H9 (cell line): ENCODE results near the gene TRUB1. TPM values are rescaled to one million over a fixed set of nuclear protein-coding genes. Genes with fewer than 3 reads are reported as not detected.

ENCODE experiments used
- DNase-seq: peaks from one replicate; pipeline ENCODE4 v3.0.0-alpha.2; 2017
- H2AFZ ChIP-seq: one replicate; pipeline ENCODE4 v1.6.1; 2013; ENCODE audit warnings: mild to moderate bottlenecking, low read length, control low read depth, moderate library complexity
- H2AK5ac ChIP-seq: 2 replicates; pipeline ENCODE4 v1.6.1; 2013; ENCODE audit warnings: low read length, control low read depth, mixed read lengths; ENCODE audit not compliant: insufficient read length
- H2BK120ac ChIP-seq: one replicate; pipeline ENCODE4 v1.6.1; 2013; ENCODE audit warnings: low read depth, mild to moderate bottlenecking, low read length, control low read depth, inconsistent platforms; ENCODE audit not compliant: poor library complexity, severe bottlenecking
- H2BK12ac ChIP-seq: 2 replicates; pipeline ENCODE4 v1.6.1; 2013; ENCODE audit warnings: low read length, control low read depth, mixed read lengths, low read depth; ENCODE audit not compliant: insufficient read length
- H2BK15ac ChIP-seq: 2 replicates; pipeline ENCODE4 v1.6.1; 2013; ENCODE audit warnings: low read depth, low read length, control low read depth
- H2BK20ac ChIP-seq: one replicate; pipeline ENCODE4 v1.6.1; 2013; ENCODE audit warnings: low read depth, mild to moderate bottlenecking, low read length, control low read depth, inconsistent platforms; ENCODE audit not compliant: poor library complexity, severe bottlenecking
- H2BK5ac ChIP-seq: 2 replicates; pipeline ENCODE4 v1.6.1; 2013; ENCODE audit warnings: low read length, control low read depth, mixed read lengths; ENCODE audit not compliant: insufficient read length
- H3K14ac ChIP-seq: 2 replicates; pipeline ENCODE4 v1.6.1; 2013; ENCODE audit warnings: low read length, control low read depth; ENCODE audit not compliant: insufficient read depth
- H3K18ac ChIP-seq: 2 replicates; pipeline ENCODE4 v1.6.1; 2013; ENCODE audit warnings: low read depth, mild to moderate bottlenecking, mixed read lengths, low read length, control low read depth; ENCODE audit not compliant: insufficient read length
- H3K23ac ChIP-seq: 2 replicates; pipeline ENCODE4 v1.6.1; 2013; ENCODE audit warnings: low read length, control low read depth, mixed read lengths, low read depth; ENCODE audit not compliant: insufficient read length
- H3K23me2 ChIP-seq: 2 replicates; pipeline ENCODE4 v1.6.1; 2013; ENCODE audit warnings: low read depth, mild to moderate bottlenecking, mixed read lengths, low read length, control low read depth; ENCODE audit not compliant: insufficient read length, poor library complexity, severe bottlenecking
- H3K27ac ChIP-seq: 2 replicates; pipeline ENCODE4 v1.5.1; 2013; ENCODE audit warnings: low read length, control low read depth, mixed read lengths, low read depth; ENCODE audit not compliant: insufficient read length
- H3K27me3 ChIP-seq: 2 replicates; pipeline ENCODE4 v1.6.1; 2013; ENCODE audit warnings: low read length, control low read depth, inconsistent platforms; ENCODE audit not compliant: insufficient read depth
- H3K4ac ChIP-seq: 2 replicates; pipeline ENCODE4 v1.6.1; 2013; ENCODE audit warnings: low read depth, mild to moderate bottlenecking, control low read depth, inconsistent platforms, low read length, moderate library complexity
- H3K4me1 ChIP-seq: 2 replicates; pipeline ENCODE4 v1.6.1; 2013; ENCODE audit warnings: low read length, control low read depth, inconsistent platforms; ENCODE audit not compliant: insufficient read depth
- H3K4me2 ChIP-seq: 2 replicates; pipeline ENCODE4 v1.6.1; 2013; ENCODE audit warnings: low read length, control low read depth, mixed read lengths; ENCODE audit not compliant: insufficient read length, insufficient read depth
- H3K56ac ChIP-seq: 2 replicates; pipeline ENCODE4 v1.6.1; 2013; ENCODE audit warnings: low read depth, mild to moderate bottlenecking, mixed read lengths, low read length, control low read depth; ENCODE audit not compliant: insufficient read length
- H3K79me1 ChIP-seq: 2 replicates; pipeline ENCODE4 v1.6.1; 2013; ENCODE audit warnings: low read depth, mild to moderate bottlenecking, moderate library complexity, low read length, control low read depth, inconsistent platforms; ENCODE audit not compliant: insufficient read depth, poor library complexity, severe bottlenecking
- H3K79me2 ChIP-seq: 2 replicates; pipeline ENCODE4 v1.6.1; 2013; ENCODE audit warnings: low read length, control low read depth, inconsistent platforms; ENCODE audit not compliant: insufficient read depth
- H3K9ac ChIP-seq: 2 replicates; pipeline ENCODE4 v1.6.1; 2013; ENCODE audit warnings: low read length, control low read depth, mixed read lengths; ENCODE audit not compliant: insufficient read length; ENCODE audit errors: extremely low read depth
- H3K9me3 ChIP-seq: one replicate; pipeline ENCODE4 v1.6.1; 2013; ENCODE audit warnings: low read depth, low read length, inconsistent platforms; ENCODE audit not compliant: control insufficient read depth
- H3T11ph ChIP-seq: one replicate; pipeline ENCODE4 v1.6.1; 2013; ENCODE audit warnings: mild to moderate bottlenecking, low read length, control low read depth, inconsistent platforms
- H4K20me1 ChIP-seq: one replicate; pipeline ENCODE4 v1.6.1; 2013; ENCODE audit not compliant: control insufficient read depth, insufficient read length, insufficient read depth
- H4K5ac ChIP-seq: 2 replicates; pipeline ENCODE4 v1.6.1; 2013; ENCODE audit warnings: low read depth, mild to moderate bottlenecking, mixed read lengths, low read length, control low read depth; ENCODE audit not compliant: insufficient read length
- H4K8ac ChIP-seq: replicated peaks from 2 replicates; pipeline ENCODE4 v1.6.1; 2013; ENCODE audit warnings: low read length, control low read depth, mixed read lengths, low read depth; ENCODE audit not compliant: insufficient read length
- H4K91ac ChIP-seq: 2 replicates; pipeline ENCODE4 v1.6.1; 2013; ENCODE audit warnings: low read depth, mild to moderate bottlenecking, moderate library complexity, mixed read lengths, low read length, control low read depth; ENCODE audit not compliant: insufficient read length
- H3K27ac Mint-ChIP-seq, 3 experiments: 2 replicates in 2 of 3; 3 replicates in 1 of 3; pipeline ENCODE4 v1.8.0; 2020 to 2021; ENCODE audit warnings: mixed read lengths in 3 of 3, mild to moderate bottlenecking in 1 of 3, moderate library complexity in 1 of 3
- H3K27me3 Mint-ChIP-seq: 2 replicates; pipeline ENCODE4 v1.8.0; 2021; ENCODE audit warnings: low read depth, mild to moderate bottlenecking, moderate library complexity, mixed read lengths
- H3K36me3 Mint-ChIP-seq, 3 experiments: 2 replicates in 2 of 3; 3 replicates in 1 of 3; pipeline ENCODE4 v1.8.0; 2020 to 2021; ENCODE audit warnings: low read depth in 3 of 3, mixed read lengths in 3 of 3; ENCODE audit not compliant: insufficient read depth in 1 of 3
- H3K4me1 Mint-ChIP-seq, 2 experiments: 2 replicates each; pipeline ENCODE4 v1.8.0; 2020; ENCODE audit warnings: mixed read lengths in 2 of 2
- H3K4me3 Mint-ChIP-seq, 2 experiments: 2 replicates in 1 of 2; 3 replicates in 1 of 2; pipeline ENCODE4 v1.8.0; 2020 to 2021; ENCODE audit warnings: mild to moderate bottlenecking in 2 of 2, mixed read lengths in 2 of 2, moderate library complexity in 1 of 2
- H3K9me3 Mint-ChIP-seq, 2 experiments: 2 replicates in 1 of 2; 3 replicates in 1 of 2; pipeline ENCODE4 v1.8.0; 2020; ENCODE audit warnings: mild to moderate bottlenecking in 2 of 2, mixed read lengths in 2 of 2, moderate library complexity in 1 of 2
- WGBS: extraction: QIAGEN DNeasy Blood & Tissue Kit; methylation state at CpG from one replicate; pipeline ENCODE4 v1.1.7; 2013; ENCODE audit warnings: missing lambda C conversion rate, low lambda C conversion rate, mixed read lengths; ENCODE audit not compliant: insufficient read length; ENCODE audit errors: extremely low coverage; 5-methylcytosine and 5-hydroxymethylcytosine counted together
- total RNA-seq: library from RNA; stranded (reverse); gene quantifications from 2 replicates; pipeline ENCODE4 v1.2.1, GENCODE V29; 2021
- TF ChIP-seq, protein P1 (sequence below): fragments of 200-600 bp; sonication (generic); conservative IDR thresholded peaks from 3 replicates; pipeline ENCODE4 v1.8.0; 2021; ENCODE audit warnings: antibody characterized with exemption, mild to moderate bottlenecking

TRUB1 gene
- total RNA-seq, 1 experiment from 2014 or later = 20.6 TPM

DNA sequence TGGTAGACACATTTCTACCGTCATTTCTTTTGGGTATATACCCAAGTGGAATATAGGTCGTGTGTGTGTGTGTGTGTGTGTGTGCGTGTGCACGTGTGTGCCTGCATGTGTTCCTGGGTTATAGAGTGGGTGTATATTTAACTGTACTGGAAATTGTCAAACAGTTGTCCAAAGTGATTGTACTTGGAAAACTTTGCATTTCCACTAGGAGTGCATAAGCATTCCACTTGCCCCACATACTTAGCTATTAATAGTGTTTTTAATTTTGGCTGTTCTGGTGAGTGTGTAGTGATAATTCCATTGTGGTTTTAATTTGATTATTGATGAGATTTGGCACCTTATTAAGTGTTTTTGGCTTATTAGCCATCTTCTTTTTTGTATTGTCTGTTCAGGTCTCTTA is 25.9 kb downstream of the TRUB1 start:
- no peak overlapping the region for H3K4me2 ChIP-seq
- Mint-ChIP-seq H3K36me3 (peaks cover 11 to 26% (median 20%) of the 10 kb centered on the region in 3 experiments; a peak in 6 of 7 replicates), H3K9me3 (no peaks in the 10 kb centered on the region; a peak in 1 of 5 replicates), H3K27me3 (no peaks in the 10 kb centered on the region), H3K4me3 (no peak overlapping the region), H3K27ac (no peak overlapping the region), H3K4me1 (peaks cover 0 to 4% of the 10 kb centered on the region in 2 experiments; a peak in 1 of 4 replicates)
- H2BK20ac ChIP-seq = no peak overlapping the region
- H2BK15ac ChIP-seq = no peak overlapping the region
- no peak overlapping the region for H3T11ph ChIP-seq
- no peak overlapping the region for H3K27ac ChIP-seq
- H2BK120ac ChIP-seq = no peak overlapping the region
- no peaks in the 10 kb centered on the region for H3K27me3 ChIP-seq
- H3K14ac ChIP-seq = no peak overlapping the region
- no peaks in the 10 kb centered on the region for H3K9me3 ChIP-seq
- no peak overlapping the region for H4K91ac ChIP-seq
- H4K8ac ChIP-seq = no peak overlapping the region
- H2BK12ac ChIP-seq = no peak overlapping the region
- H3K23ac ChIP-seq = no peak overlapping the region
- no peak overlapping the region for H3K4ac ChIP-seq
- peaks cover 3% of the 10 kb centered on the region for H3K79me2 ChIP-seq
- H2AK5ac ChIP-seq = no peak overlapping the region
- TF ChIP-seq, protein P1, sequence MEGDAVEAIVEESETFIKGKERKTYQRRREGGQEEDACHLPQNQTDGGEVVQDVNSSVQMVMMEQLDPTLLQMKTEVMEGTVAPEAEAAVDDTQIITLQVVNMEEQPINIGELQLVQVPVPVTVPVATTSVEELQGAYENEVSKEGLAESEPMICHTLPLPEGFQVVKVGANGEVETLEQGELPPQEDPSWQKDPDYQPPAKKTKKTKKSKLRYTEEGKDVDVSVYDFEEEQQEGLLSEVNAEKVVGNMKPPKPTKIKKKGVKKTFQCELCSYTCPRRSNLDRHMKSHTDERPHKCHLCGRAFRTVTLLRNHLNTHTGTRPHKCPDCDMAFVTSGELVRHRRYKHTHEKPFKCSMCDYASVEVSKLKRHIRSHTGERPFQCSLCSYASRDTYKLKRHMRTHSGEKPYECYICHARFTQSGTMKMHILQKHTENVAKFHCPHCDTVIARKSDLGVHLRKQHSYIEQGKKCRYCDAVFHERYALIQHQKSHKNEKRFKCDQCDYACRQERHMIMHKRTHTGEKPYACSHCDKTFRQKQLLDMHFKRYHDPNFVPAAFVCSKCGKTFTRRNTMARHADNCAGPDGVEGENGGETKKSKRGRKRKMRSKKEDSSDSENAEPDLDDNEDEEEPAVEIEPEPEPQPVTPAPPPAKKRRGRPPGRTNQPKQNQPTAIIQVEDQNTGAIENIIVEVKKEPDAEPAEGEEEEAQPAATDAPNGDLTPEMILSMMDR = no peak
- H3K4me1 ChIP-seq = no peaks in the 10 kb centered on the region
- no peak overlapping the region for H3K56ac ChIP-seq
- no peak overlapping the region for H4K5ac ChIP-seq
- H4K20me1 ChIP-seq = no peaks in the 10 kb centered on the region
- no peak for DNase-seq
- H2AFZ ChIP-seq = no peak overlapping the region
- WGBS = no CpG with 5 or more reads among the region's 4 CpGs
- no peak overlapping the region for H3K18ac ChIP-seq
- no peak overlapping the region for H3K9ac ChIP-seq
- no peak overlapping the region for H2BK5ac ChIP-seq
- H3K79me1 ChIP-seq = no peaks in the 10 kb centered on the region
- no peaks in the 10 kb centered on the region for H3K23me2 ChIP-seq
